Naive B cell (primary cell): ENCODE results near the gene NECTIN1. TPM values are rescaled to one million over a fixed set of nuclear protein-coding genes. Genes with fewer than 3 reads are reported as not detected.
A peak's percentile ranks its signal among the peaks of the same experiment; 100 is the strongest.

Experiments used
- ATAC-seq, 2 donors: fragments of 150-1000 bp; cut with Tn5 transposase; 2 replicates each; pipeline ENCODE4 v1.10.0; 2021; ENCODE audit warnings: low read depth in 2 of 2, mild to moderate bottlenecking in 2 of 2, moderate library complexity in 2 of 2
- DNase-seq: peaks from one replicate; pipeline ENCODE4 v3.0.0; 2022
- H3K27ac Mint-ChIP-seq, 6 donors: one replicate each; pipeline ENCODE4 v1.8.0; 2020 to 2022; ENCODE audit warnings: mild to moderate bottlenecking in 6 of 6, mixed read lengths in 6 of 6, moderate library complexity in 5 of 6, inconsistent platforms in 2 of 6
- H3K27me3 Mint-ChIP-seq, 3 donors: one replicate each; pipeline ENCODE4 v1.8.0; 2021 to 2022; ENCODE audit warnings: mixed read lengths in 3 of 3, mild to moderate bottlenecking in 1 of 3
- H3K36me3 Mint-ChIP-seq, 2 donors: one replicate each; pipeline ENCODE4 v1.8.0; 2020 to 2022; ENCODE audit warnings: mixed read lengths in 2 of 2, inconsistent platforms in 1 of 2, mild to moderate bottlenecking in 1 of 2
- H3K4me1 Mint-ChIP-seq, 3 donors: one replicate each; pipeline ENCODE4 v1.8.0; 2020 to 2022; ENCODE audit warnings: mixed read lengths in 3 of 3, inconsistent platforms in 1 of 3, mild to moderate bottlenecking in 1 of 3, moderate library complexity in 1 of 3
- H3K4me3 Mint-ChIP-seq, 8 donors: one replicate each; pipeline ENCODE4 v1.8.0; 2020 to 2022; ENCODE audit warnings: mild to moderate bottlenecking in 8 of 8, mixed read lengths in 8 of 8, moderate library complexity in 8 of 8, inconsistent platforms in 2 of 8
- H3K9me3 Mint-ChIP-seq, 7 donors: one replicate each; pipeline ENCODE4 v1.8.0; 2020 to 2022; ENCODE audit warnings: mixed read lengths in 7 of 7, mild to moderate bottlenecking in 5 of 7, inconsistent platforms in 2 of 7, moderate library complexity in 1 of 7
- polyA plus RNA-seq, 6 donors: library from polyadenylated mRNA; unstranded; fragments of 300-500 nt; fragmentation: Illumina TruSeq; gene quantifications; one replicate each; pipeline ENCODE4 v1.2.3, GENCODE V29; 2021; ENCODE audit warnings: low read depth in 6 of 6

NECTIN1 gene
- polyA plus RNA-seq, 6 donors from 2014 or later = 0.24 to 0.74 (median 0.38) TPM; not detected in 1

DNA sequence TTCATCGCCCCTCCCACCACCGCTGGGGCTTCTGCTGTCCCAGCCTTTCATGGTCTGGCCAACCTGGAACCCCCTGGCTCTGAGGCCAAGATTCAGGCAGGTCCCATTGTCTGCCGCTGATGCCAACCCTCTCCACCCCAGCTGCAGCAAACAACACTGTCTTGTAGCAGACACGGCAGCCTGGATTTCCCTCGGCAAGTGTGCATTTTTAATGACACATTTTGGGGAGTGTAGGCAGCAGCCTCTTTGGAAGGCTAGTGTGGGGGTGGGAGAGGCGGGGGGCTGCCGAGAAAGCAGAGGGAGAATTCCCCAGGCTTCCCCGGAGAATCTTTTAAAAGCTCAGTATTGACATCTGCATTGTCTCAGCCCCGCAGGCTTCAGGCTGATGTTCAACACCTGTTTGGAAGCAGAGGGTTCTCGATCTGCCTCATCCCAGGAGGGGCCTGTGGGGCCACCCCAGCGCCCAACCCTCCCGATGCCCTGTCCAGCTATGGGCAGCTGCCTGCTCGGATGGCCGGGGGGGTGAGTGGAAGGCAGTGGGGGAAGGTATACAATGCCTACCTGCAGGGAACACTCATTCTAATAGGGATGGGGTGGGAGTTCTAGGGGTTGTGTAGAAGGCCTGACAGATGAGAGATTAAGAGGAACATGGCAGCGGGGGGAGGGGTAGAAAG, 41.5 kb downstream of the NECTIN1 start:
- DNase-seq = no peak
- Mint-ChIP-seq H3K4me1 (peaks cover 2 to 5% (median 4%) of the 10 kb centered on the region in 3 donors), H3K27ac (no peak overlapping the region), H3K27me3 (peaks cover 0 to 5% (median 0%) of the 10 kb centered on the region in 3 donors), H3K36me3 (no peaks in the 10 kb centered on the region), H3K9me3 (no peaks in the 10 kb centered on the region), H3K4me3 (no peak overlapping the region)
- ATAC-seq = no peak

DNA sequence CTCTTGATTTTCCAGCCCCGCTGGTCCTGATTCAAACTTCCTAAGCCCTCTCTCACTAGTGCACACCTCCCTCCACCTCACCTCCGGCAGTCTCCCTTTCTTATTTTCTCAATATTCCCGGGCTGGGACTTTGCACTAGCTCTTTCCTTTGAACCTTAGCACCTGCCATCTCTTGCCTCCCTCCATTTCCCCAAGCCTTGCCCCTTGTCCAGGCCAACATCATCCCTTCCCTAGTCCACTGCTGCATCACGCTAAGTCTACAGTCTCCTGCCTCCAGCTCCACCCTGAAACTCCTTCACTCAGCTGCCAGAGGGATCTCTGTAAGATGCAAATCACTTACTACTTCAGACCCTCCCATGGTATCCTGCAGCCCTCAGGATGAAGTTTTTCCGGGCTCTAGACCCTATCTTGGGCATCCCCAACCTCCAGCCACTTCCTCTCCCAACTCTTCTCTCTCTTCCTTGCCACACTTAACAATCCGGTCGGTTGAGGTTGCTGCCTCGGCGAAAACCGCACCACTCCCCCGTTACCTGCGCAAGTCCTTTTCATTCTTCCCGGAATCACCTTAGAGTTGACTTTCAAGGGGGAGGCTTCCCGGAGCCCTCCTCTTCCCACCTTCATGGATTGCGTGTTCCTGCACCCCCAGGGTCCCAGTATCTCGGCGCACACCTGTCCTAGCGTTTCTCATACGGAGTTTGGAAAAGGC, 42.7 kb downstream of the NECTIN1 start:
- Mint-ChIP-seq H3K4me3 (no peak overlapping the region), H3K9me3 (no peaks in the 10 kb centered on the region), H3K27ac (peak overlapping the region in 3 of 6 donors; percentile 57 to 73 (median 65)), H3K4me1 (peaks cover 0 to 4% (median 2%) of the 10 kb centered on the region in 3 donors), H3K27me3 (peaks cover 0 to 5% (median 0%) of the 10 kb centered on the region in 3 donors), H3K36me3 (no peaks in the 10 kb centered on the region)
- ATAC-seq = no peak
- DNase-seq = no peak

DNA sequence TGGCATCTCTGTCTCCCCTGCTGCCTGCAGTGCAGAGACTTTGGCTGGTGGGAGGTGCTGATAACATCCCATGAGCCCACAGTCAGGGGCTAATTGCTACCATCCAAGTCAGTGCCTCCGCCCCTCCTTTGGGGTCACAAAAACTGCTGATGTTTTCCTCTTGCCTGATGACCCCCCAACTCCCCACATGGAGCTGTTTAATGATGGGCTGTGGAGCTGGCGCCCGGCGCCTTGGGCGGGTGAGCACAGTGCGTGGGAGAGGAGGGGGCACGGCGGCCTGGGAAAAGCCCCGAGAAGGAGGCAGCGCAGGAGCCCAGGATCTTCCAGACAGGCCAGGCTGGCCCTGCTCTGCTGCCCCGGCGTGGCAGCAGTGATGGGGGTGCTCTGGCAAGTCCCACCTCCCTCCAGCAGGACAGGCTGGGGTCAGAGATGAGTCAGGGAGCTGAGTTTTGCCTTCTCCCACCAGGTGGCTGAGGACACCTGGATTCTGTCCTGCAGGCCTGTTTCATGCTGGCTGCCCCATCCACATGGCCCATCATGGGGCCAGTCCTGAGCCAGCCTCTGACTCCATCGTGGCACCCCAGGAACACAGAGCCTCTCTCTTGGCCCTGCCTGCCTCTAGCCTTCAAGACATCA, 43.8 kb downstream of the NECTIN1 start:
- DNase-seq (no peak), ATAC-seq (no peak)
- no peak overlapping the region for H3K27ac Mint-ChIP-seq
- no peaks in the 10 kb centered on the region for H3K36me3 Mint-ChIP-seq
- H3K4me3 Mint-ChIP-seq = no peak overlapping the region
- peaks cover 0 to 4% (median 0%) of the 10 kb centered on the region in 3 donors for H3K4me1 Mint-ChIP-seq
- peaks cover 0 to 5% (median 0%) of the 10 kb centered on the region in 3 donors for H3K27me3 Mint-ChIP-seq
- H3K9me3 Mint-ChIP-seq = no peaks in the 10 kb centered on the region

DNA sequence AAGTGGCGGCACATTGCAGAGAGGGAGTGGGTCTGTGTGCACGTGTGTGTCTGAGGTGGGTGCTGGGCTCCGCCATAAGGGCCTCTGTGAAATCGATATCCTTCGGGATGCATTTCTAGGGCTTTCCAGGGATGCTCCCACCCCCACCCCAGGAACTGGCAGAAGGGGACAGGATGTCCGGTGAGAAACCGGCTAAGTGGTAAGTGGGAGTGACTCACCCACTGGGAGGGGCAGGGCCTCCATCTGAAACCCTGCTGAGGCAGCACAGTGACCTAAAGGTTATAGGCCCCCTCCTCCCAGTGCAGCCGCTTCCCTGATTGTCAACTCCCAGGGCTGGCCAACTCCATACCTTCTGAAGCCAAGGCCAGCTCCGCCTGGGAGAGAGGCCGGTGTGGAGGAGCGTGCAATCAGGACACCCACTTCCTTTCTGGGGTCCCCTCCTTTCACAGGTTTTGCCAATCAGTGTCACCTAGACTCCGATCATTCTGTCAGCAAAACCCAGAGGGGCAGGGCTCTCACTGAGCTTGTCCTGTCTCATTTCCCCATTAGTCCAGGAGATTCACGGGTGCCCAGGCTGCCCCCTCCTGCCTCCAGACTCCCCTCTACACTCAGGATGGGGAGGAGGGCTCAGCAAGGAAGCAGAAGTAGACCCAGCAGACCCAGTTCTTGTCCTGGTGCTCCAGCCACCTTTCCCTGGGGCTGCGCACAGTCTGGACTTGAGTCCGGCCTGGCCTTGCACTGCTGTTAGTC, 44.5 kb downstream of the NECTIN1 start:
- DNase-seq (no peak), ATAC-seq (no peak)

DNA sequence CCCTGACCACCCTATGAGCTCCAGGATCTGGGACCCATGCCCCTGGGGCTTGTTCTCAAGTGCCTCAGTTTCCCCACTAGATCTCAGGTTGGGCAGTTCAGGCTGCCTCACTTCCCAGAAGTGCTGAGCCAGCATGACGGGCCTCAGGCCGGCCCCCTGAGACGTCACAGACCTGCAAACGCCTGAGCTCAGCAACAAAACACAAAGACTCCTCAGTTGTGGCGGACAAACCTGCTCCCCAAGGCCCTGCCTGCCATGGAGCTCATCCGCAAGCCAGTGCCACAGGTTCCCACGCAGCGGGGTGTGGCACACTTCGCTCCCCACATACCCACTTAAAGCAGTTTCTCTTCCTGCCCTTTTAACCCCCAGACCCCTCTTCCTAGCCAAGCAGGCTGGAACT, 45.2 kb downstream of the NECTIN1 start:
- Mint-ChIP-seq H3K4me1 (peaks cover 0 to 4% (median 0%) of the 10 kb centered on the region in 3 donors), H3K27ac (no peak overlapping the region), H3K9me3 (no peaks in the 10 kb centered on the region), H3K27me3 (peaks cover 0 to 5% (median 0%) of the 10 kb centered on the region in 3 donors), H3K4me3 (no peak overlapping the region), H3K36me3 (no peaks in the 10 kb centered on the region)
- no peak for DNase-seq
- no peak for ATAC-seq

More for the DNA sequence above, 44.5 kb downstream of the NECTIN1 start:
- Mint-ChIP-seq H3K27me3 (peaks cover 0 to 5% (median 0%) of the 10 kb centered on the region in 3 donors), H3K27ac (no peak overlapping the region), H3K4me3 (no peak overlapping the region), H3K9me3 (no peaks in the 10 kb centered on the region), H3K4me1 (peaks cover 0 to 4% (median 0%) of the 10 kb centered on the region in 3 donors), H3K36me3 (no peaks in the 10 kb centered on the region)

DNA sequence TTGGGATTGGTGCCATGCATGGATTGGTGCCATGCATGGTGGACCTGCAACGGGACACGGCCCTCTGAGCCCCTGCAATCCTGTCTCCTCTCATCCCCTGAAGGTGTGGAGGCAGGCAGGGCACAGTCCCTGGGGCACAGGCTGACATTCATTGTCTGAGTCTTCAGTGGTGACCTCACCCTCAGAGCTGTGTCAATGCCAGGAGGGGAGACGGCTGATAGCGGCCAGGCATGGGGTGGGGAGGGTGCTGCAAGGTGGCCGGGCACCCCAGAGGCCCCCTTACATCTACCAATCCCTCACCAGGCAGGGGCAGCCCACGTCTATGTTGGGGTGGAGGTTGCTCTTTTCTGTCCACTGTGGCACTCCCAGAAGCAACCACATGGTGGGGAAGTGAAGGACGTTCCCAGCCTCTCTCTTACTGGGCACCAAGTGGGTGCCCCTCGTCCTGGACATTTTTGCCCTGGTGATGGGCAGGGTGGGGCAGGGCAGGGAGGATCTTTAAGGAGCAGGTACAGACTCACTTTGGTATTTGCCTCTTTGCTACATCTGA, 47.6 kb downstream of the NECTIN1 start:
- no peak overlapping the region for H3K4me3 Mint-ChIP-seq
- H3K36me3 Mint-ChIP-seq = peaks cover 0 to 16% of the 10 kb centered on the region in 2 donors
- H3K27me3 Mint-ChIP-seq = no peaks in the 10 kb centered on the region
- H3K27ac Mint-ChIP-seq = no peak overlapping the region
- peaks cover 0 to 6% (median 5%) of the 10 kb centered on the region in 7 donors for H3K9me3 Mint-ChIP-seq
- peaks cover 0 to 4% (median 0%) of the 10 kb centered on the region in 3 donors for H3K4me1 Mint-ChIP-seq
- ATAC-seq (no peak), DNase-seq (no peak)

DNA sequence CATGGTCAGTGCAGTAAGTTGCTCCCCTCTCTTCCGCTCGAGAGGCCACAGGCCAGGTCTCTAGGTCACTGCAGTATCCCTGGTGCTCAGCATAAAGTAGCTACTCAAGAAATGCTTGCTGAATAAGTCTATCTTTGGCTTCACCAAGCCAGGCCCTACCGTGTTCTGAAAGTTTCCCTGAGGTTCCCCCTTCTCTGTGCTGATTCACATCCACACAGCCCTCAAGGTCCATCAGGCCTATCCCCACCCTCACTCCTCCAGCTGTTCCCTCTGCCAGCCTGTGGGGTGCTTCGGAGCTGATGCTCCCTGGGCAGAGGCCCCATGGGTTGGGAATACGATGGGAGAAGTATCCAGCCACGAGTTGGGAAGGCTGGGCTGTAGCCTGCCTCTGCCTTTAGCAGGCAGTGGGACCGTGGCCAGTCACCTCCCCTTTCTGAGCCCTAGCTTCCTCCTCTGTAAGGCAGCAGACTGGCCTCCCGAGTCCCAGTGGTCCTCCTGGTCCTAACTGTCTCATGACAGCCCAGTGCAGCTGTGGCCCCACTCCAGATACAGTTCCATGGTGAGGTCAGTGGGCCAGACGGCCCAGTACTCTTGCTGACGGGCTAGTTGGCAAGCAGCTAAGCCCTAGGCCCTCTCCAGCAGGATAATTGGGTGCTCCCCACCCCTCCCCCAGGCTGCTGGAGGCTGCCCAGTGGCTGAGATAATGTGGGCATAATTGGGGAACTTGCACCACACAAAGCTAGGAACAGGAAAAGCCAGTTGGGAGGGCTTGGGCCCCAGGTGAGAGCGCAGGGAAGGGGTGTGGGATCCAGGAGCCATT, 48.2 kb downstream of the NECTIN1 start:
- no peak for ATAC-seq
- Mint-ChIP-seq H3K4me1 (no peaks in the 10 kb centered on the region), H3K9me3 (peaks cover 0 to 6% (median 5%) of the 10 kb centered on the region in 7 donors), H3K27ac (peak overlapping the region in 1 of 6 donors; percentile 9), H3K36me3 (peaks cover 0 to 18% of the 10 kb centered on the region in 2 donors), H3K4me3 (peak overlapping the region in 1 of 8 donors; percentile 29), H3K27me3 (no peaks in the 10 kb centered on the region)
- DNase-seq = no peak

DNA sequence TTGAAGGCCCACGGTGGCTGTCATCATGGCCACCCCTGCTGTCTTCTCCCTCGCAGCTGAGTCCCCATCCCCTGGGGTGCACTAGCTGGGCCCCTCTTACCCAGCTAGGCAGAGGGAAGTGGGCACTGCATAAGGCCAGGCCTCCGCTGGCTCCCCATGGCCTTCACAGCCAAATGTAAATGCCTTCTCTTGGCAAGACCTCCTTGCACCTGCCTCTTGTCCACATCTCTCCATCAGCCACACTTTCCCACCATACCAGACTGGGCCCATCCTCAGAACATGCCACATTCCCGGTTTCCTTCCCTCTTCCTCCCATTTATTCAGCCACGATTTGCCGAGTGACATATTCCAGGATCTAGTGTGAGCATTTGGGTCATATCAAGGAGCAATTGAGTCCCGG, 49.7 kb downstream of the NECTIN1 start:
- H3K27ac Mint-ChIP-seq = no peak overlapping the region
- no peaks in the 10 kb centered on the region for H3K27me3 Mint-ChIP-seq
- H3K4me1 Mint-ChIP-seq = peaks cover 6 to 9% (median 7%) of the 10 kb centered on the region in 3 donors
- no peak for DNase-seq
- no peak for ATAC-seq
- peaks cover 0 to 18% of the 10 kb centered on the region in 2 donors for H3K36me3 Mint-ChIP-seq
- peaks cover 0 to 6% (median 5%) of the 10 kb centered on the region in 7 donors for H3K9me3 Mint-ChIP-seq
- no peak overlapping the region for H3K4me3 Mint-ChIP-seq

DNA sequence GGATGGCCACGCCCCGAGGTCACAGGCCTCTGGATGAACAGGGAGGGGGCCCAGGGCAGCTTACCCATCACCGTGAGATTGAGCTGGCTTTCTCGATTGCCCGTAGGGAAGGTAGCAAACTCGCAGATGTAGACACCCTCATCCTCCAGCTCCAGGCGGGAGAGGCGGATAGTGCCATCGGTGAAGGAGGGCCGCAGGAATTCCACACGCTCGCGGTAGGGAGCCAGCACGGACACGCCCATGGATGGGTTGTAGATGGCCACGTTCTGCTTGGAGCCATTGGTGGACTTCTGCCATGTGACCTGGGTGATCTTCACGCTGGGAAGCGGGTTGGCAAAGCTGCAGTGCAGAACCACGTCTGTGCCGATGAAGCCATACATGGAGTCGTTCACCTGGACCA, 50.6 kb downstream of the NECTIN1 start:
- Mint-ChIP-seq H3K4me3 (no peak overlapping the region), H3K9me3 (peaks cover 0 to 6% (median 5%) of the 10 kb centered on the region in 7 donors), H3K27ac (peak overlapping the region in 1 of 6 donors; percentile 60), H3K36me3 (peaks cover 0 to 18% of the 10 kb centered on the region in 2 donors), H3K4me1 (peaks cover 16 to 19% (median 17%) of the 10 kb centered on the region in 3 donors), H3K27me3 (no peaks in the 10 kb centered on the region)
- DNase-seq (no peak), ATAC-seq (no peak)

DNA sequence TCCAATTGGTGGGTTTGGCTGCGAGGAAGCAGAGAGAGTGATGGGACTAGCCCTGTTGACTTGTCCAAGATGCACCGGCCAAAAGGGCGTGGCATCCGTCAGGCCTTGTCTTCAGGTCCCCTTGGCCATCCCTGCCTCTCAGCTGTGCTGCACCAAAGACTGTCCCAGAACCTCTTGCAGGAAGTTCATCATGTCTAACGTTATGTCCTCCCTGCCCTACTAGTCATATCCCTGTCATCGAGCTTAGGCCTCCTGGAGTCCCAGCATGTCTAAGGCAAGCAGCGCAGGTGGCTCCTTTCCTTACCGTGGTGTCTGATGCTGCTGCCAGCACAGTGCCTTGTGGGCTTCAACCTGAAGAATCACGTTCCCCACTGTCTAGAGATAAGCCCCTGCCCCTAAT, 51.2 kb downstream of the NECTIN1 start:
- H3K36me3 Mint-ChIP-seq = peaks cover 0 to 18% of the 10 kb centered on the region in 2 donors
- no peak for DNase-seq
- H3K4me3 Mint-ChIP-seq = peak overlapping the region in 1 of 8 donors; percentile 57
- H3K9me3 Mint-ChIP-seq = peaks cover 0 to 6% (median 5%) of the 10 kb centered on the region in 7 donors
- peaks cover 20 to 24% (median 22%) of the 10 kb centered on the region in 3 donors for H3K4me1 Mint-ChIP-seq
- H3K27me3 Mint-ChIP-seq = no peaks in the 10 kb centered on the region
- peak overlapping the region in 1 of 6 donors; percentile 60 for H3K27ac Mint-ChIP-seq
- no peak for ATAC-seq

DNA sequence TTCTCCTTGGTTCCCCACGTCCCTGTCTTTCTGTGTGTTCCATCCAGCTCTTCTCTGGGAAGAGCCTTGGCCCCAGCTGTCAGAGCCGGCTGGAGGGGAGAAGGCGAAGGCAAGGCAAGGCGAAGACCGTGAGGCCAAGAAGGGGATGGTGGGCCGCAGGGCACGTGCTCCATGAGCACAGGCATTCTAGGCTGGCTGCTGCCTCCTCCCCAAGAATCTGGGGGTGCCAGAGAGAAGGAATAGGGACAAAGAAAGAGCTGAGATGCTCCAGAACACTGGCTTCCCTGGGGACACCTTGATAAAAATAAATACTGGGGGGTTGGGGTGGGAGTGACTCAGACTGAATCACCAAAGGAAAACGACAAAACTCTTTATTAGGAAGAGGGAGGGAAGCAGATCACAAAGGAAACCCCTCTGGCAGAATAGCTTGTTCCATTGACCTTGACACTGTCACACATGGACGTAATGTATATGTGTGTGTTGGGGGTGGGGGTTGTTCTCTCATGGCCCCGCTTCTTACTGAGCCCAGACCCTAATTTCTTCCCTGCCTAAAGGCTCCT, 52.5 kb downstream of the NECTIN1 start:
- peaks cover 0 to 18% of the 10 kb centered on the region in 2 donors for H3K36me3 Mint-ChIP-seq

More for the DNA sequence above, 52.5 kb downstream of the NECTIN1 start:
- no peak for ATAC-seq
- Mint-ChIP-seq H3K4me3 (no peak overlapping the region), H3K9me3 (peaks cover 0 to 6% (median 5%) of the 10 kb centered on the region in 7 donors), H3K27me3 (no peaks in the 10 kb centered on the region), H3K27ac (peak overlapping the region in 1 of 6 donors; percentile 71), H3K4me1 (peaks cover 24 to 31% (median 28%) of the 10 kb centered on the region in 3 donors)
- DNase-seq = no peak
